Karpas-422 (cell line): ENCODE data around the gene RAB12. TPM values are rescaled to one million over a fixed set of nuclear protein-coding genes. Genes with fewer than 3 reads are reported as not detected.
"Not testable (repeated sequence)": the region's sequence is repeated elsewhere in the genome, so short reads cannot be mapped to it uniquely, and the experiment has no call there.

ENCODE experiments used
- DNase-seq: peaks from one replicate; pipeline ENCODE4 v3.0.0-alpha.2; 2015
- H2AFZ ChIP-seq: fragments of 200-600 bp; sonication (generic); 2 replicates; pipeline ENCODE4 v1.6.1; 2014; ENCODE audit warnings: antibody characterized with exemption, low read length, mixed read lengths
- H3K27ac ChIP-seq: fragments of 200-600 bp; sonication (generic); 2 replicates; pipeline ENCODE4 v1.5.1; 2014; ENCODE audit warnings: mild to moderate bottlenecking, low read length, moderate library complexity
- H3K27me3 ChIP-seq: fragments of 200-600 bp; sonication (generic); 2 replicates; pipeline ENCODE4 v1.6.1; 2014; ENCODE audit warnings: low read length, mixed read lengths
- H3K36me3 ChIP-seq: fragments of 200-600 bp; sonication (generic); 2 replicates; pipeline ENCODE4 v1.6.1; 2014; ENCODE audit warnings: low read length, mixed read lengths; ENCODE audit not compliant: insufficient read depth
- H3K4me1 ChIP-seq: fragments of 200-600 bp; sonication (generic); 2 replicates; pipeline ENCODE4 v1.6.1; 2014; ENCODE audit warnings: mild to moderate bottlenecking, low read length, mixed read lengths
- H3K4me2 ChIP-seq: fragments of 200-600 bp; sonication (generic); 2 replicates; pipeline ENCODE4 v1.6.1; 2014; ENCODE audit warnings: low read length, low read depth, mild to moderate bottlenecking; ENCODE audit not compliant: poor library complexity, severe bottlenecking
- H3K4me3 ChIP-seq: fragments of 200-600 bp; sonication (generic); 2 replicates; pipeline ENCODE4 v1.5.1; 2014; ENCODE audit warnings: mild to moderate bottlenecking, antibody characterized with exemption, low read length, mixed read lengths
- H3K79me2 ChIP-seq: fragments of 200-600 bp; sonication (generic); 2 replicates; pipeline ENCODE4 v1.6.1; 2014; ENCODE audit warnings: mild to moderate bottlenecking, low read length, mixed read lengths
- H3K9ac ChIP-seq: fragments of 200-600 bp; sonication (generic); 2 replicates; pipeline ENCODE4 v1.6.0; 2014; ENCODE audit warnings: low read length
- H3K9me2 ChIP-seq: fragments of 200-600 bp; sonication (generic), shearing (Covaris generic); replicated peaks from 2 replicates; pipeline ENCODE4 v1.6.0; 2014; ENCODE audit warnings: mild to moderate bottlenecking, low read length, moderate library complexity; ENCODE audit not compliant: insufficient read depth
- H3K9me3 ChIP-seq: fragments of 300-700, 200-600 bp; sonication (generic); 2 replicates; pipeline ENCODE4 v1.6.1; 2014; ENCODE audit warnings: low read length, mixed read lengths
- H4K20me1 ChIP-seq: fragments of 200-600 bp; sonication (generic); 2 replicates; pipeline ENCODE4 v1.6.1; 2014; ENCODE audit warnings: mild to moderate bottlenecking, antibody characterized with exemption, low read length, low read depth; ENCODE audit not compliant: insufficient read depth
- total RNA-seq: library from RNA; depleted of rRNA; stranded (reverse); fragments of >200 nt; shearing (Covaris generic); gene quantifications from 2 replicates; pipeline ENCODE4 v1.2.3, GENCODE V29; 2014; ENCODE audit warnings: low replicate concordance; rRNA removed

Gene RAB12, protein sequence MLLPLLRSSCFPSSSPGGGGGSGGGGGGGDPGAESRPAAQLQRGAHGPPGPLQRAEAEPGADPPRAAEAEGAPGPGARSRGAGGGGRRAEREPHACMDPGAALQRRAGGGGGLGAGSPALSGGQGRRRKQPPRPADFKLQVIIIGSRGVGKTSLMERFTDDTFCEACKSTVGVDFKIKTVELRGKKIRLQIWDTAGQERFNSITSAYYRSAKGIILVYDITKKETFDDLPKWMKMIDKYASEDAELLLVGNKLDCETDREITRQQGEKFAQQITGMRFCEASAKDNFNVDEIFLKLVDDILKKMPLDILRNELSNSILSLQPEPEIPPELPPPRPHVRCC
- total RNA-seq: 11.9 and 17.2 TPM in 2 replicates

DNA sequence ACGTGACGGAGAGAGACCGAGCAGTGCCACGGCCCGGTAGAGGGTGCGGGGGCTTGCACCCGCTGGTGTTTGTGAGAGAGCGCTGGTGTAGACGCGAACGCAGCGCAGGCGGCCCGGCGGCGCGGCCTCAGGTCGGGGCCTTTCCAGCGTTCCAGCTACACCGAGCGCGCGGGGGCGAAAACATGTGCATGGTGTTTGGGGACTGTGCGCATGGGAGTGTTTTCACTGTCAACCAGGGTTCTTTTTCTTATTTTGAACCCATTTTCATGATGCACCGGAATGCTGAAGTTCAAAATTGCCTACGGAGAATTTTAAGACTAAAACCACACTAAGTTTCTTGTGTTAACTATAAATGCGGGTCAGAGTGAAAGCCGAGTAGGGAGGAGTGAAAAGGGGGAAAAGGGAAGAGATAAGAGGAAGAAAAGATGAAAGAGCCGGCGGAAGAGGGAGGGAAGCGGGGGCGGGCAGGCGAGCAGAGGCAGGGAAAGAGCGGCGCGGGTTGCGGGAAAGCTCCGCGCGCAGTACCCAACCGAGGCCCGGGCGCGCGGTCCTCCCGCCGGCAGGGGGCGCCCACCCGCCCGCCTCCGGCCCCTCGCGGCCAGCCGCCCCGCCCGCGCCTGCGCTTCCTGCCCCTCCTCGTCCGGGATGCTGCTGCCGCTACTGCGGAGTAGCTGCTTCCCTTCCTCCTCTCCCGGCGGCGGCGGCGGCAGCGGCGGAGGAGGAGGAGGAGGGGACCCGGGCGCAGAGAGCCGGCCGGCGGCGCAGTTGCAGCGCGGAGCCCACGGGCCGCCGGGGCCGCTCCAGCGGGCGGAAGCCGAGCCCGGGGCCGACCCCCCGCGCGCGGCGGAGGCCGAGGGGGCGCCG is at the start of gene RAB12:
RAB12 (plus strand) TSS at position 643 of the 864 bp plus-strand sequence; CDS start at position 646, 3 bp downstream.
- Histone ChIP-seq H3K27ac (0 out of 2 replicates have a peak within 1 kb of the TSS, but pooled peaks have one; percentile 9), H3K36me3 (peaks cover 7% of the 10 kb centered on the region; the same call in 1 of the 2 replicates), H3K4me1 (peaks cover 59% of the 10 kb centered on the region), H3K27me3 (no peaks in the 10 kb centered on the region), H4K20me1 (peaks cover 35% of the 10 kb centered on the region), H3K4me3 (peak within 1 kb of the TSS; percentile 96), H3K4me2 (peak within 1 kb of the TSS; percentile 90), H3K9me2 (no peaks in the 10 kb centered on the region), H2AFZ (peak within 1 kb of the TSS; percentile 99), H3K79me2 (peaks cover 44% of the 10 kb centered on the region), H3K9ac (peak within 1 kb of the TSS; percentile 97), H3K9me3 (no peaks in the 10 kb centered on the region)
- peak; percentile 95 for DNase-seq

DNA sequence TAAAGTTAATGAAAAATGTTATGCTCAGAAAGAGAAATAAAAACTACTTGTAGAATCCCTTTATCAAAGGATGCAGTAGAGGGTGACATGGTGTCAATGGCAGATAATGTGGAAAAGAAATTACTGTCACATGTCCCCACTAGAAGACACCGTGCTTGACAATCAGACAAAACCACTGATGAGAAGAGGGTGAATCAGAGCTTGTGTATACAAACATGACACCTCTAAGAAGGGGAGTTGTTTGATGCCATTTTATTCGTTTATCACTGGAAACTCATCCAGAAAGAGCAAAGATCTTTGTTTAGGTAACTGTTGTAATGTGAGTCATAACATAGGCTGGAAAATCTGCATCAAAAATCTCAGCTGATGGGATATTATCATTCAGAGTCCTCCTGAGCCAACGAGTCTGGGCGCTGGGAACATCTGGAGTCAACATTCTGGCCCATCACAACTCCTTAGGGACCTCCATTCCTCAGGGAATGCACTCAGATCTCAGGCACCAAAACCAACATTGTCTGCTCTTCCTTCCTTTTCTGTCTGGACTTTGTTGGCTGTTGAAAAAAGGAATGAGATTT is 49.5 kb upstream of the RAB12 start:
- Histone ChIP-seq H3K9me2 (no peaks in the 10 kb centered on the region), H3K79me2 (no peaks in the 10 kb centered on the region), H4K20me1 (no peaks in the 10 kb centered on the region), H3K4me1 (no peaks in the 10 kb centered on the region), H3K9me3 (no peaks in the 10 kb centered on the region), H3K27me3 (no peaks in the 10 kb centered on the region), H3K27ac (no peak overlapping the region), H2AFZ (no peak overlapping the region), H3K4me2 (no peak overlapping the region), H3K9ac (no peak overlapping the region), H3K36me3 (no peaks in the 10 kb centered on the region), H3K4me3 (no peak overlapping the region)
- no peak for DNase-seq

DNA sequence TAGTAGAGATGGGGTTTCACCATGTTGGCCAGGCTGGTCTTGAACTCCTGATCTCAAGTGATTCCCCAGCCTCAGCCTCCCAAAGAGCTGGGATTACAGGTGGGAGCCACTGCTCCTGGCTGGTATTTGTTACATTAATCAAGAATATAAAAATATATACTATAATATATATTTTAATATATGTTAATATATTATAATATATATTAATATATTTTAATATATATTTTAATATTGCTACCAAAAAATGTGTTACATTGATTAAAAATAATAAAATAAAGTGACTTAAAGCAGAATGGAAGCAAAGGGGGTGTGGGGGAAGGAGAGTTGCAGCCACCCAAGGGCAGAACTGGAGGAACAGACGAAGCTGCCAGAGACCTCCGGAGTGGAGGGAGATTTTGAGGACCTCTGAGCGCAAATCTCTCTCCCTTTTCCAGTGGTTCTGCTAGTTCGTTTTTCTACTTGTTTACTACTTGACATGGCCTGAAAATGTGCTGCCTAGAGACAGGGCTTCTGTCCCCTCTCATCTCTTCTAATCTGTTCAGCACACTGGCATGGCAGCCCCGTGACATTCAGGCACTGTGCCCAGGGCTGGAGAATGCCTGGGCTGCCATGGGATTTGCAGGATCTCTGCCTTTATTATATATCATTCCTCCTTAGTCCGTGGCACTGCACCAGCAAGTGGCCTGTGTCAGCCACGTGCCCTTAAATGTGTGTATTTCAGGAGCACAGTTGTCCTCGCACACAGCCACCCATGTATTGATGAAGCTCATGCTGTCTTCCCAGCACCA is 47.9 kb upstream of the RAB12 start:
- Histone ChIP-seq H4K20me1 (no peaks in the 10 kb centered on the region), H2AFZ (no peak overlapping the region), H3K9ac (no peak overlapping the region)

DNA sequence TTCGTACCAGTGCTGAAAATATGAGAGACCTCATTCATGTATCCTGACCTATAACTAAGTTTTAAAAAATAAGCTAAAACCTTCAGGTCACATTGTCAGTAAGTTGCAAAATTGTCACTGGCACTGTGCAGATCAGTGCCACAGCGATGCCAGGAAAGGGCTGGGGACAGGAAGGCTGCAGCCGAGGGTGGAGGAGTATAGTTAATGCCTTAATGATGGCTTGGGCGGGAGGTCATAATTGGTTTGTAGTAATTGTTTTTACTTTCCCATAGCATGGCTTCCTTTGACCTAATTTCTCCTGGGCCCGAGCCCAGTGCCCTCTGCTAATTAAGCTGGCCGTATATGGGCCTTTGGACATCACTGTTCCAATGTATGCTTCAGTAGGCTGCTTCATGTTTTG is 47.2 kb upstream of the RAB12 start:
- no peaks in the 10 kb centered on the region for H4K20me1 ChIP-seq
- H3K9me2 ChIP-seq: no peaks in the 10 kb centered on the region
- H3K27me3 ChIP-seq: no peaks in the 10 kb centered on the region
- no peaks in the 10 kb centered on the region for H3K36me3 ChIP-seq
- no peak overlapping the region for H3K4me2 ChIP-seq
- H2AFZ ChIP-seq: no peak overlapping the region
- DNase-seq: no peak
- H3K4me1 ChIP-seq: no peaks in the 10 kb centered on the region
- no peaks in the 10 kb centered on the region for H3K9me3 ChIP-seq
- H3K9ac ChIP-seq: no peak overlapping the region
- no peak overlapping the region for H3K4me3 ChIP-seq
- no peaks in the 10 kb centered on the region for H3K79me2 ChIP-seq
- no peak overlapping the region for H3K27ac ChIP-seq

More for the DNA sequence above, 47.9 kb upstream of the RAB12 start:
- no peak for DNase-seq
- H3K27me3 ChIP-seq: no peaks in the 10 kb centered on the region
- H3K9me2 ChIP-seq: no peaks in the 10 kb centered on the region
- H3K4me3 ChIP-seq: no peak overlapping the region
- no peaks in the 10 kb centered on the region for H3K9me3 ChIP-seq
- no peak overlapping the region for H3K27ac ChIP-seq
- H3K79me2 ChIP-seq: no peaks in the 10 kb centered on the region
- no peak overlapping the region for H3K4me2 ChIP-seq
- H3K4me1 ChIP-seq: no peaks in the 10 kb centered on the region
- no peaks in the 10 kb centered on the region for H3K36me3 ChIP-seq

DNA sequence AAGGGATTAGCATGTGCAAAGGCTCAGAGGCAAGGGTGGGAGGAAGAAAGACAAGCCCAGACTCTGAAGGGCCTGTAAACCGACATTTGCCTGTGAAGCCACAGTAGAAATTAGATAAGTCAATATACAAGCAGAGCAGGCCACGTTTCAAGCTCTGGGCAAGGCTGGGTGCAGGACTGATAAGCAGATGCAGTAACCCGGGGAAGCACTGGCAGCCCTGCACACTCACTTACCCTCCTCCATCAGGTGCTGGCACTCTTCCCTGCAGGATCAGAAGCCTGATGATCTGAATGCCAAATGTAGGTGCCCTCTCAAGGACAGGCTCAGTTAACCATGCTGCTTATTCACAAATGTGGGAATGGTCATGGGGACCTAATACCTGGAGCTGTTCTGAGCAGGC is 46.3 kb upstream of the RAB12 start:
- H3K9ac ChIP-seq: no peak overlapping the region
- no peaks in the 10 kb centered on the region for H4K20me1 ChIP-seq
- H3K4me2 ChIP-seq: no peak overlapping the region
- H3K79me2 ChIP-seq: no peaks in the 10 kb centered on the region
- H3K4me3 ChIP-seq: no peak overlapping the region
- no peaks in the 10 kb centered on the region for H3K4me1 ChIP-seq
- no peak for DNase-seq
- no peaks in the 10 kb centered on the region for H3K9me3 ChIP-seq
- H3K27me3 ChIP-seq: no peaks in the 10 kb centered on the region
- no peaks in the 10 kb centered on the region for H3K9me2 ChIP-seq
- no peak overlapping the region for H3K27ac ChIP-seq
- no peak overlapping the region for H2AFZ ChIP-seq
- H3K36me3 ChIP-seq: no peaks in the 10 kb centered on the region

DNA sequence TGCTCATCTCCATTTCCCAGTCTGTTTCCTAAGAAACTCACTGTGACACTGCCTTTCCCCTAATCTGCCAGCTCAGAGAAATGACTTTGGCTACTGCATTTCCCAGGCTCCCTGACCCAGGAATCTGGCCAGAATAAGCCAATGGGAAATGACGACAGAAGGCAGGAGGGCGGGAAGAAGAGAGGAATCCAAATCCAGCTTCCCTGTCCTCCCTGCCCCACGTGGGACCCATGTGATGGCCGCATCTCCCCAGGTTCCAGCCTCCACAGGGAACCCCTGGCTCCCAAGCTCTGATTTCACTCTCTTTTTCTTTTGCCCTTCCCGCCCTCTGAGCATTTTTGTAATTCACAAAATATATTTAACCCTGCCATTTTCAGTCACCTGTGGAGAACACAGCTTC is 37.8 kb upstream of the RAB12 start:
- H3K9me3 ChIP-seq: no peaks in the 10 kb centered on the region
- no peaks in the 10 kb centered on the region for H3K4me1 ChIP-seq
- no peaks in the 10 kb centered on the region for H3K36me3 ChIP-seq
- no peaks in the 10 kb centered on the region for H3K9me2 ChIP-seq
- no peak overlapping the region for H3K27ac ChIP-seq
- no peak overlapping the region for H2AFZ ChIP-seq
- DNase-seq: no peak
- no peak overlapping the region for H3K4me2 ChIP-seq
- no peaks in the 10 kb centered on the region for H3K27me3 ChIP-seq
- H3K79me2 ChIP-seq: no peaks in the 10 kb centered on the region
- no peak overlapping the region for H3K9ac ChIP-seq
- no peak overlapping the region for H3K4me3 ChIP-seq
- H4K20me1 ChIP-seq: no peaks in the 10 kb centered on the region

DNA sequence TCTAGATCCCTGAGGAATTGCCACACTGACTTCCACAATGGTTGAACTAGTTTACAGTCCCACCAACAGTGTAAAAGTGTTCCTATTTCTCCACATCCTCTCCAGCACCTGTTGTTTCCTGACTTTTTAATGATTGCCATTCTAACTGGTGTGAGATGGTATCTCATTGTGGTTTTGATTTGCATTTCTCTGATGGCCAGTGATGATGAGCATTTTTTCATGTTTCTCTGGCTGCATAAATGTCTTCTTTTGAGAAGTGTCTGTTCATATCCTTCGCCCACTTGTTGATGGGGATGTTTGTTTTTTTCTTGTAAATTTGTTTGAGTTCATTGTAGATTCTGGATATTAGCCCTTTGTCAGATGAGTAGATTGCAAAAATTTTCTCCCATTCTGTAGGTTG is 35.5 kb upstream of the RAB12 start:
- not testable (repeated sequence) for H3K9ac ChIP-seq, H2AFZ ChIP-seq, H3K79me2 ChIP-seq, H3K9me2 ChIP-seq, H3K4me1 ChIP-seq, H3K36me3 ChIP-seq, H4K20me1 ChIP-seq, DNase-seq, H3K27me3 ChIP-seq, H3K9me3 ChIP-seq, H3K27ac ChIP-seq, H3K4me3 ChIP-seq, H3K4me2 ChIP-seq
